HG02981 (cell line): ENCODE data around the gene GPS2.
"Not testable (repeated sequence)": the region's sequence is repeated elsewhere in the genome, so short reads cannot be mapped to it uniquely, and the experiment has no call there.

Source experiments
- ATAC-seq: cut with Tn5 transposase; IDR thresholded peaks from one replicate; pipeline ENCODE4 v1.9.1; 2021; ENCODE audit warnings: mild to moderate bottlenecking, moderate library complexity; ENCODE audit not compliant: unreplicated experiment

The GPS2 gene

DNA sequence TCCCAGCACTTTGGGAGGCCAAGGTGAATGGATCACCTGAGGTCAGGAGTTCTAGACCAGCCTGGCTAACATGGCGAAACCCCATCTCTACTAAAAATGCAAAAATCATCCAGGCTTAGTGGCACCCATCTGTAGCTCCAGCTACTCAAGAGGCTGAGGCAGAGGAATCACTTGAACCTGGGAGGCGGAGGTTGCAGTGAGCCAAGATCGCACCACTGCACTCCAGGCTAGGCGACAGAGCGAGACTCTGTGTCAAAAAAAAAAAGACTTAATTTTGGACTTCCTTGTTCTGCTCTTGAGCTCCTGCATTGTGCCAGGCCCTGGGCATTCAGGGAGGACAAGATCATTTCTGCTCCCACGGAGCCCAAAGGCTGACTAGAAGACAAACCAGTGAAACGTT is 22.4 kb upstream of the GPS2 start:
- ATAC-seq = not testable (repeated sequence)

DNA sequence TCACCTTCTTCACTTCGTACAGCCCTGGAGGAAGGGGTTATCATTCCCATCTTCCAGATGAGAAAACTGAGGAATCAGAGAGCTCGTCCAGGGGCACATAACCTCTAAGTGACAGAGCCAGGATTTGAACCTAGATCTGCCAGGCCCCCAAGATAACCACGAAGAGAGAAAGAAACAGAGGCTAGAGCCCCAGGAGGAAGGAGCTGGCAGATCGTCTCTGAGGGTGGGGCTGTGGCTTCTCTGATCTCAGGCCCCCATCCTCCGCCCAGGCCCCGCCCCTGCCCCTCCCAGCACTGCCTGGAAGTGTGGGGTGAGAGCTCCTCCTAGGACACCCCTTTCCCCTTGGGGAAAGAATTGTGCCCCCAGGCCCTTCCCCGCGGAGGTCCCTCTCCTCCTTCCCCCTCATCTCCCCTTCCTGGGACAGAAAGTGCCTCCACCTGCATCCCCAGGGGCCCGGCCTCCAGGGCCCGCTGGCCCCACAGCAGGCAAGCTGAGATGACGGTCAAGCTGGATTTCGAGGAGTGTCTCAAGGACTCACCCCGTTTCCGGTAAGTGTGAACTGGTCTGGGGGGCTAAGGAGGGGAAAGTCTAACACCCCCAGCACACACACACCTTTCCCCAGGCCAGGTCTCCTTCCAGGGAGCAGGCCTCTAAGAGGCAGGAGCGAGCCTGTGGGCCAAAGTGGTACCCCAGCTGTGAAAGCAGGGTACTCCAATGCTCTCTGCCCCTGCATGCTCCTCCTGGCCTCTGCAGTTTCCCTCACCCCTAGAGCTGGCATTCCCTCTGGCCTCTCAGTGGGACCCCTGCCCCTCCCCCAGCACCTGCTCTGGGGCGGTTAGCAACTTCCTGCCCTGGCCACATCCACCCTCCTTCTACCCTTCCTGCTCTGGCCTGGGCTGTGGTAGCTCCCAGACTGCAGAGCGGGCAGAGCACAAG is 21.3 kb upstream of the GPS2 start, which contains the start of gene ACAP1:
TSS of gene ACAP1 (plus strand) at position 290 of the 936 bp plus-strand sequence. CDS start at position 496, 206 bp downstream.
- ATAC-seq = peak; percentile 55

DNA sequence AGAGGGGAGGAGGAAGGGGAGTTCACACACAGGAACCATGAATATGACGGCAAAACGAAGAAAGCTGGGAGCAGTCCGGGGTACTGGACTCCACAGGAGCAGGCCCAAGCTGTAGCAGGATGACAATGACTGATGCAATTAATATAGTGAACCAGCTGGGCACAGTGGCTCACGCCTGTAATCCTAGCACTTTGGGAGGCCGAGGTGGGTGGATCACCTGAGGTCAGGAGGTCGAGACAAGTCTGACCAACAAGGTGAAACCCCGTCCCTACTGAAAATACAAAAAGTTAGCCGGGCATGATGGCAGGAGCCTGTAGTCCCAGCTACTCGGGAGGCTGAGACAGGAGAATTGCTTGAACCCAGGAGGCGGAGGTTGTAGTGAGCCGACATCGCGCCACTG is 20.6 kb upstream of the GPS2 start:
- ATAC-seq = not testable (repeated sequence)

DNA sequence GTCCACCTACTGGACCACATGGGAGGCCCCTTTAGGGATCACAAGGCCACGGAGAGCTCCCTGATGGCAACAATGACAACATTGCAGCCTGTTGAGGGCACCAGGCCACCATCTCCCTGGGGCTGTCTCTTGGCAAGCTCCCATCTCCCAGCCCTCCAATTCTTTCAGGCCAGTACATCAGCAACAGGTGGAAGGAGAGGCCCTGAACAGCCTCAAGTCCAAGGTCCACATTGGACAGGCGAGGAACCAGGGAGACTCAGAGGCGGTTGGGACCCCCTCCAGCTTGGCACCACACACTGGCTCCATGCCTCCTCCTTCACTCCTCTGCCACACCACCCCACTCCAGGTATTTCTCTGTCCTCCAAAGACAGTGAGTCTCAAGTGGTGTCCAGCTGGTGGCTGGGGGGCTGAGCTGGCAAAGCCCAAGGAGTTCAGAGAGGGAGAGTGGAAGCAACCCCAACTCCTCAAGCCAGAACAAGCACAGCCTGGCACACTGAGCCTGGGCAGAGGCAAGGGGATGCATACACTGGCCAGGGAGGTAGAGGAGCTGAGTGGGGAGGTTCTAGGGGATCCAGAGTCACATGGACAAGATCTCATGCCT is 19.9 kb upstream of the GPS2 start:
- ATAC-seq = no peak

DNA sequence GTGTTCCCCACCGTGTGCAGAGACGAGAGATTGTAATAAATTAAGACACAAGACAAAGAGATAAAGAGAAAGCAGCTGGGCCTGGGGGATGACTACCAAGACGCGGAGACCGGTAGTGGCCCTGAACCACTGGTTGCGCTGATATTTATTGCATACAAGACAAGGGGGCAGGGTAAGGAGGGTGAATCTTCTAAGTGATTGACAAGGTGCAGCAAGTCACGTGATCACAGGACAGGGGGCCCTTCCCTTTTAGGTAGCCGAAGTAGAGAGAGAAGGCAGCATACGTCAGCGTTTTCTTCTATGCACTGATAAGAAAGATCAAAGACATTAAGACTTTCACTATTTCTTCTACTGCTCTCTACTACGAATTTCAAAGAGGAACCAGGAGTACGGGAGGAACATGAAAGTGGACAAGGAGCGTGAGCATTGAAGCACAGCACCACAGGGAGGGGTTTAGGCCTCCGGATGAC is 17.5 kb upstream of the GPS2 start:
- not testable (repeated sequence) for ATAC-seq

DNA sequence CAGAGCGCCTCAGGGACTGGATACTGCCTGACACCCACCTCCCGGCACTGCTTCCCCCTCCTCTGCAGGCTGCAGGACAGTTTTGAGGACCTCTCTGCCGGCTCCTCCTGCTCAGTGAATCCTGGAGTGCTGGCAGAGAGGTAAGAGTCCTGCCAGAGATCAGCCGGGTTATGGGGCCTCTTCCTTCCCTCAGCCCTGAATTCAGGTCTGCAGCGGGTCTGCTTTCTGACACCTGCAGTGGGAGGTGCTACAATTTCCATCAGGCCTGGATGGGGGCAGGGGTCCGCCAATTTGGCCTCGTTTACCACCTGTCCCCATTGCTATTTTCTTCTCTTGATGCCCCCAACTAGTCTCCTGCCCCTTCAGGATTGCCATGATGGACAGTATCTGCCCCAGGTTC is 17.0 kb upstream of the GPS2 start:
- no peak for ATAC-seq

GRCh38 chr17:7330638-7331015 is 15.5 kb upstream of the GPS2 start:
- ATAC-seq = no peak

GRCh38 chr17:7329997-7330637 is 15.0 kb upstream of the GPS2 start:
- ATAC-seq = peak; percentile 42

DNA sequence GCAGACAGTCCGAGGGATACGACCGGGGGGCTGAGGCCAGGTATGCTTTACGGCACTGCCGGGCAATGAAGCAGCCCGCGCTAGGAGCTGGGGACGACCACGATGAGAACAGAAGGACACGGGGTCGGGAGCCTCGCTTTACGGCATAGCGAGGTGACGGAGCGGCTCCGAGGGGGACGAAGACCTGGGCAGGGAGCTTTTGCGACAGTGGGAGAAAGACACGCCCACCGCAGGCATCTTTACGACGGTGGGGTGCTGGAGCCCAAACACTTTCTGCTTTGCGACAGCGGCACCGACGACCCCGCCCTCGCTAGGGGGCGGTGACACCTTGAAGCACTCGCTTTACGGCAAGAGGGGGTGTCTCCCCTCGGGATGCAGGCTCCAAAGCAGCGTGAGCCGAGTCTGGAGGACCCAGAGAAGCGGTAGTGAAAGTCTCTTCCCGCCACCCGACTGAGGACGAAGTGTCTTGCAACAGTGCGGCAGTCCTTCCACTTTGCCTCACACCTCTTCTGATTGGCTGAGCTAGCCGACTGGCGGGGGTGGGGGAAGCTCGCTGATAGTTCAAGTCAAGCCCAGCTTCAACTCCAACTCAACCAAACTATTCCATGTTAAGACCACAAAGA is 14.3 kb upstream of the GPS2 start:
- ATAC-seq = peak; percentile 52

DNA sequence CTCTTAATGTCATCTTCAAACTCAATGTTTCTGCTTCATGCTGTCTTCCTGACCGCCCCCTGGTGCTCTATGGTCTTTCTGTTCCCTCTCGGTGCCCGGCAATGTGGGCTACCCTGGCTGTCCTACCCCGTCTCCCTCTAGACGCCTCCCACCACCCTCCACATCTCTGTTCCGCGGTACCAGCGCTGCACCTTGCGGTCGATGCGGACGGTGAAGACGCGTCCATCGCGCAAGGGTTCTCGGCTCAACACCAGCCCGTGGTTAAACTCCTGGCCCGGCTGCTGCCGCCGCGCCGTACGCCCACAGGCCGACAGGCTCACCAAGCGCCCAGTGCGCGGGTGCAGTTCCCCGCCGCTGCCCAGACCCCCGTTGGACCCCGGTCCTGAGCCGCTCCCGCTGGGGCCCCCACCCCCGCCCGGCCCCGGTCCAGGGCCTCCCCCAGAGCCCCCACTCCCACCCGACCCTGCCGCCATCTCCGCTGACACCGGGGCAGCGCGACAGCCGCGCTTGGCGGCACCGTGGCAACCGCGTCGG is 13.7 kb upstream of the GPS2 start, which contains the start of gene NEURL4:
TSS of gene NEURL4 (minus strand) at position 496 of the 534 bp plus-strand sequence. CDS start at position 473, 23 bp downstream.
- ATAC-seq = peak; percentile 17

GRCh38 chr17:7328009-7328408 is 12.8 kb upstream of the GPS2 start:
- no peak for ATAC-seq

GRCh38 chr17:7327501-7327900 is 12.3 kb upstream of the GPS2 start:
- ATAC-seq = no peak

- no peak for ATAC-seq
Measured at GRCh38 chr17:7327056-7327455, 11.9 kb upstream of the GPS2 start.

- no peak for ATAC-seq
Measured at GRCh38 chr17:7326186-7326585, 11.0 kb upstream of the GPS2 start.

DNA sequence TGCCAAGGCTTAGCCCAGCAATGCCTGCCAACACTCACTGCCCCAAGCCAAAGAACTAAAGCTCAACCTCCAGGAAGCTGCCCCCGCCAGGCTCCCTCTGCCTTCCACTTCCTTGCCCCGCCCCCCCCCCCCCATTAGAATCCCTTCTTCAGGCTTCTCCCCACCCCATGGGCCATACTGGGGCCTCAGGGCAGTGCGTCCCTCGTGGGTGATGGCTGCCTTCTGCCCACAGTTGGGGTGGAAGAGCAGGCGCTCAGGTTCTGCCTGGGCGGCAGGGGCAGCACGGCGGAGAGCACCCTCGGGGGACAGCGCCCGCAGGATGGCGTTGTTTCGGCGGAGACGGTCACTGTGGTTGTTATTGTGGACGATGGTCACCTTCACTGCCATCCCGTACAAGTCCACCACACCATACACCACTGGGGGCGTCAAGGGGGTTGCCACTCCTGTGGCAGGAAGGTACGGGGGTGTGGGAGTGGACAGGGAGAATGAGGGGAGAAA is 9.9 kb upstream of the GPS2 start:
- ATAC-seq = no peak

DNA sequence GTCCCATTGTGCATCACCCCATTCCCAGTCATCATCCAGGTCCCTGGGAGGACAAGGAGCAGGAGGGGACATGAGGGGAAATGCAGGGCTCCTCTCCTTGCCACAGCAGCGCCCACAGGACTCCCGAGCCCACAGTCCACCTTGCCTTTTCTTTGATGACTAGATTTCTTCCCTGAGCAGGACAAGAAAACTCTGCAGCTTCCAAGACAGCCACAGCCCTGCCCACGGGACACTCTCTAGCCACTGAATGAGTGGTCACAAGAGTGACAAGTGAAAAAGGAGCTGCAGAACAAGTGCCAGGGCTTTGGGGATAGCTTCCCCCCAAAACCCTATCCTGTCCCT is 9.2 kb upstream of the GPS2 start:
- no peak for ATAC-seq

DNA sequence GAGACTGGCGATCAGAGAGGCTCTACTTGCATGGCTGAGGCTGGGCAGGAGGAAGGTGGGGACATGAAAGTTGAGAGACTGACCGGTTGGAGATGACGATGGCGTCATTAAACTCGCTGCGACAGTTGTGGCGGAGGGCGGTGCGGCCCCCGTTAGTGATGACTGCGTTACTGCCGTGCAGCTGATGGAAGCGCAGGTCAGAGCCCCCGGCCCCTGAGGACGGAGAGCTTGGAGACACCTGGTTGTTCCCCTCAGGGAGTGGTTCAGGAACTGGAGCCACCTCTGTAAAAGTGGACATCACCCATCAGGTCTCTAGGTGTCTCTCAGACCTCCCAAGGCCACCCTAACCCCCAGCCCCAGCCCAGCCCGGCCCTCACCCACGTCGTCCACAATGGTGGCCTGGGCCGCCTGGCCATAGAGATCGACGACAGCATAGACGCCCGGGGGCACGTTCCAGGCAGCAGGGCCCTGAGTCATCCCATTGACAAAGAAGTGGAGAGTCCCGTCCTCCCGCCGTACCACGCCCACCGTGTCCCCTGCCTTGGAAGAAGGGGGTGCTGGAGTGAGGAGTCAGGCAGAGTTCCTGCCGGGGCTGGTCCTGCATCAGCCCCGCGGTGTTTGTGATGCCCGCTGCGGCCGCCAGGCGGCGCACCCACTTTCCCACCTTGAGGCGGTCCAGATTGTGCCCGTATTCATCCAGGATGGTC is 8.7 kb upstream of the GPS2 start:
- ATAC-seq = no peak

- ATAC-seq = no peak
Measured at GRCh38 chr17:7322520-7323194, 7.5 kb upstream of the GPS2 start.

GRCh38 chr17:7321466-7321865 is 6.3 kb upstream of the GPS2 start:
- no peak for ATAC-seq
